GM12878 (cell line): Measurements from ENCODE around the gene METTL14. TPM values are rescaled to one million over a fixed set of nuclear protein-coding genes. Genes with fewer than 3 reads are reported as not detected.

Source experiments
- ATAC-seq: fragments of 200-7000 bp; cut with Tn5 transposase; 3 replicates; pipeline ENCODE4 v1.9.1; 2020; ENCODE audit warnings: mild to moderate bottlenecking, moderate library complexity
- BruUV-seq: library from RNA; stranded (reverse); fragments of 400-500 nt; replicated peaks from 2 replicates; lab custom pipeline; 2021; lab: Mats Ljungman, UMichigan
- CTCF ChIA-PET: fragments of 300-600 bp; sonication (Branson Sonifier 250); formaldehyde crosslinking; extraction: SDS; loops from one replicate; lab custom pipeline; 2021; ENCODE audit warnings: inconsistent platforms; lab: Yijun Ruan, JAX
- POLR2A ChIA-PET: fragments of 350-600 bp; formaldehyde crosslinking; extraction: SDS; loops from one replicate; lab custom pipeline; 2021; ENCODE audit warnings: inconsistent platforms; lab: Charles Lee
- RAD21 ChIA-PET: fragments of 300-600 bp; sonication (Branson Sonifier 250); formaldehyde crosslinking; loops from one replicate; lab custom pipeline; 2023; ENCODE audit warnings: antibody characterized with exemption; ENCODE audit not compliant: unreplicated experiment; lab: Charles Lee
- SMC1A ChIA-PET: fragments of 300-600 bp; sonication (Branson Sonifier 250); formaldehyde crosslinking; loops from one replicate; lab custom pipeline; 2023; ENCODE audit not compliant: unreplicated experiment, uncharacterized antibody; lab: Charles Lee
- DNase-seq: peaks from one replicate; pipeline ENCODE4 v3.0.0-alpha.2; 2011; ENCODE audit warnings: low read depth, low spot score
- FAIRE-seq: peaks from 3 replicates; lab custom pipeline; 2011; peaks lifted over from hg19 to GRCh38; lab: Jason Lieb, UNC
- H2AFZ ChIP-seq: 2 replicates; pipeline ENCODE4 v1.6.0; 2011; ENCODE audit warnings: low read depth, low read length, control low read depth; ENCODE audit not compliant: control insufficient read depth
- H3K27ac ChIP-seq: 2 replicates; pipeline ENCODE4 v1.5.1; 2011; ENCODE audit warnings: control low read depth; ENCODE audit not compliant: control insufficient read depth, insufficient read depth
- H3K27me3 ChIP-seq, 2 experiments: replicated peaks in 1 of 2; 2 replicates each; pipeline versions ENCODE4 v1.6.0 to v1.6.1; 2011; ENCODE audit warnings: low read length in 1 of 2; ENCODE audit not compliant: control insufficient read depth in 2 of 2, insufficient read depth in 2 of 2
- H3K36me3 ChIP-seq, 2 experiments: 2 replicates each; pipeline ENCODE4 v1.5.1; 2011; ENCODE audit warnings: low read length in 1 of 2; ENCODE audit not compliant: control insufficient read depth in 2 of 2, insufficient read depth in 2 of 2
- H3K4me1 ChIP-seq: 2 replicates; pipeline ENCODE4 v1.6.1; 2011; ENCODE audit warnings: mild to moderate bottlenecking, low read length, moderate library complexity, mixed read lengths; ENCODE audit not compliant: control insufficient read depth, insufficient read depth
- H3K4me2 ChIP-seq: 2 replicates; pipeline ENCODE4 v1.6.0; 2011; ENCODE audit warnings: control low read depth; ENCODE audit not compliant: control insufficient read depth, insufficient read depth
- H3K4me3 ChIP-seq: fragments of 200-600 bp; sonication (generic); 2 replicates; pipeline ENCODE4 v1.5.1; 2016
- H3K79me2 ChIP-seq: 2 replicates; pipeline ENCODE4 v1.6.0; 2011; ENCODE audit warnings: low read length; ENCODE audit not compliant: control insufficient read depth, insufficient read depth
- H3K9ac ChIP-seq: 2 replicates; pipeline ENCODE4 v1.8.0; 2011; ENCODE audit warnings: low read length, control low read depth, mixed read lengths; ENCODE audit not compliant: control insufficient read depth, insufficient read depth
- H3K9me3 ChIP-seq: replicated peaks from 3 replicates; pipeline ENCODE4 v1.5.1; 2011; ENCODE audit warnings: mild to moderate bottlenecking, low read length; ENCODE audit not compliant: control insufficient read depth, insufficient read depth
- H4K20me1 ChIP-seq: 2 replicates; pipeline ENCODE4 v1.6.0; 2011; ENCODE audit not compliant: control insufficient read depth, insufficient read depth
- CREM ChIP-seq: IDR thresholded peaks from 2 replicates; pipeline ENCODE4 v1.6.1; 2014; ENCODE audit warnings: antibody characterized with exemption, low read depth
- E2F4 ChIP-seq: IDR thresholded peaks from 2 replicates; pipeline ENCODE4 v1.6.1; 2012; ENCODE audit warnings: low read depth, low read length, improper control_type of control experiment
- GABPA ChIP-seq: IDR thresholded peaks from 2 replicates; pipeline ENCODE4 v1.6.1; 2014; ENCODE audit warnings: antibody characterized with exemption, low read depth, mild to moderate bottlenecking, inconsistent platforms
- JUNB ChIP-seq: IDR thresholded peaks from 2 replicates; pipeline ENCODE4 v1.6.1; 2016; ENCODE audit warnings: antibody characterized with exemption, mild to moderate bottlenecking
- MEF2A ChIP-seq: IDR thresholded peaks from 2 replicates; pipeline ENCODE4 v1.6.1; 2011; ENCODE audit warnings: low read depth, mild to moderate bottlenecking, low read length, moderate library complexity; ENCODE audit not compliant: insufficient read depth
- NKRF ChIP-seq: fragments of 450-650 bp; conservative IDR thresholded peaks from 2 replicates; pipeline ENCODE4 v1.6.1; 2017; ENCODE audit warnings: mild to moderate bottlenecking, moderate library complexity
- NR2C2 ChIP-seq: IDR thresholded peaks from 2 replicates; pipeline ENCODE4 v1.6.1; 2011; ENCODE audit warnings: borderline replicate concordance, low read depth; ENCODE audit not compliant: control insufficient read depth, insufficient read length
- RELA ChIP-seq: fragments of 450-650 bp; IDR thresholded peaks from 2 replicates; pipeline ENCODE4 v1.8.0; 2014; ENCODE audit warnings: borderline replicate concordance; ENCODE audit not compliant: partially characterized antibody
- SPI1 ChIP-seq: IDR thresholded peaks from 2 replicates; pipeline ENCODE4 v1.6.1; 2011; ENCODE audit warnings: low read depth, mild to moderate bottlenecking, low read length, moderate library complexity, borderline replicate concordance; ENCODE audit not compliant: insufficient read depth
- TCF3 ChIP-seq: IDR thresholded peaks from 2 replicates; pipeline ENCODE4 v1.6.1; 2012; ENCODE audit warnings: low read depth, mild to moderate bottlenecking, low read length, borderline replicate concordance; ENCODE audit not compliant: insufficient read depth
- WGBS: methylation state at CpG from one replicate; pipeline ENCODE4 v1.1.6; 2016; ENCODE audit warnings: low lambda C conversion rate; ENCODE audit not compliant: insufficient replicate concordance, insufficient coverage; ENCODE audit errors: missing lambda C conversion rate; 5-methylcytosine and 5-hydroxymethylcytosine counted together
- in situ Hi-C: fragments of 300-500 bp; cut with MboI; formaldehyde crosslinking; loops from 9 replicates; pipeline ENCODE4 v1.14.3; 2018; ENCODE audit warnings: mixed read lengths
- intact Hi-C: fragments of 100-400 bp; cut with micrococcal nuclease; formaldehyde crosslinking; loops from one replicate; pipeline ENCODE4 v1.14.2; 2022; ENCODE audit not compliant: unreplicated experiment
- polyA plus RNA-seq, 11 experiments: library from polyadenylated mRNA; depleted of rRNA in 4 of 11; unstranded in 6 of 11; stranded (reverse) in 5 of 11; fragments of >200 nt; fragmentation: Nextera tagmentation in 4 of 11; fragmentation: Illumina TruSeq in 1 of 11; extraction: Ambion mirVana in 4 of 11; extraction: Trizol in 1 of 11; gene quantifications; 1 replicate in 1 of 11; 2 replicates in 10 of 11; pipeline versions ENCODE4 v1.2.1 to v1.2.3, GENCODE V29; 2011 to 2016; ENCODE audit warnings: inconsistent platforms in 2 of 11, missing spikeins in 2 of 11, low read depth in 1 of 11
- total RNA-seq, 4 experiments: library from RNA; depleted of rRNA in 3 of 4; stranded (reverse); fragments of >200 nt in 3 of 4; fragmentation: Illumina TruSeq in 1 of 4; extraction: Trizol in 1 of 4; gene quantifications; 2 replicates each; pipeline versions ENCODE4 v1.2.1 to v1.2.3, GENCODE V29; 2013 to 2021
- TF ChIP-seq, protein P1 (sequence below): fragments of 450-650 bp; IDR thresholded peaks from 2 replicates; pipeline ENCODE4 v1.6.1; 2017; ENCODE audit warnings: low read depth, mild to moderate bottlenecking, moderate library complexity
- TF ChIP-seq, protein P2 (sequence below): fragments of 450-650 bp; IDR thresholded peaks from 2 replicates; pipeline ENCODE4 v1.6.1; 2017; ENCODE audit warnings: mild to moderate bottlenecking, moderate library complexity

The METTL14 gene
- total and polyA plus RNA-seq, 10 of the 15 experiments (the other 5 are each of a cell fraction or from before 2014, with no cell fraction given), result 11.2 to 44.9 (median 27.6) TPM

GRCh38 chr4:118746251-118746919 lies 61.2 kb downstream of the METTL14 start:
- POLR2A ChIA-PET, result interaction anchor here (0.6 kb wide), 2 partner anchors 71 to 137 kb away, joined by 3 to 5 read pairs; no protein-coding TSS in a partner anchor
- no peaks in the 10 kb centered on the region for H3K4me1 ChIP-seq
- no peaks in the 10 kb centered on the region for H3K27me3 ChIP-seq
- H4K20me1 ChIP-seq, result no peaks in the 10 kb centered on the region
- TF ChIP-seq GABPA, result no peak
- TF ChIP-seq RELA, result no peak
- TF ChIP-seq JUNB, result no peak
- TF ChIP-seq NKRF, result no peak
- TF ChIP-seq NR2C2, result no peak
- TF ChIP-seq, protein P1, sequence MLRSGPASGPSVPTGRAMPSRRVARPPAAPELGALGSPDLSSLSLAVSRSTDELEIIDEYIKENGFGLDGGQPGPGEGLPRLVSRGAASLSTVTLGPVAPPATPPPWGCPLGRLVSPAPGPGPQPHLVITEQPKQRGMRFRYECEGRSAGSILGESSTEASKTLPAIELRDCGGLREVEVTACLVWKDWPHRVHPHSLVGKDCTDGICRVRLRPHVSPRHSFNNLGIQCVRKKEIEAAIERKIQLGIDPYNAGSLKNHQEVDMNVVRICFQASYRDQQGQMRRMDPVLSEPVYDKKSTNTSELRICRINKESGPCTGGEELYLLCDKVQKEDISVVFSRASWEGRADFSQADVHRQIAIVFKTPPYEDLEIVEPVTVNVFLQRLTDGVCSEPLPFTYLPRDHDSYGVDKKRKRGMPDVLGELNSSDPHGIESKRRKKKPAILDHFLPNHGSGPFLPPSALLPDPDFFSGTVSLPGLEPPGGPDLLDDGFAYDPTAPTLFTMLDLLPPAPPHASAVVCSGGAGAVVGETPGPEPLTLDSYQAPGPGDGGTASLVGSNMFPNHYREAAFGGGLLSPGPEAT, result no peak
- no peak for TF ChIP-seq CREM
- TF ChIP-seq E2F4, result no peak
- no peak for TF ChIP-seq SPI1
- TF ChIP-seq MEF2A, result no peak
- no peak for TF ChIP-seq TCF3
- TF ChIP-seq, protein P2, sequence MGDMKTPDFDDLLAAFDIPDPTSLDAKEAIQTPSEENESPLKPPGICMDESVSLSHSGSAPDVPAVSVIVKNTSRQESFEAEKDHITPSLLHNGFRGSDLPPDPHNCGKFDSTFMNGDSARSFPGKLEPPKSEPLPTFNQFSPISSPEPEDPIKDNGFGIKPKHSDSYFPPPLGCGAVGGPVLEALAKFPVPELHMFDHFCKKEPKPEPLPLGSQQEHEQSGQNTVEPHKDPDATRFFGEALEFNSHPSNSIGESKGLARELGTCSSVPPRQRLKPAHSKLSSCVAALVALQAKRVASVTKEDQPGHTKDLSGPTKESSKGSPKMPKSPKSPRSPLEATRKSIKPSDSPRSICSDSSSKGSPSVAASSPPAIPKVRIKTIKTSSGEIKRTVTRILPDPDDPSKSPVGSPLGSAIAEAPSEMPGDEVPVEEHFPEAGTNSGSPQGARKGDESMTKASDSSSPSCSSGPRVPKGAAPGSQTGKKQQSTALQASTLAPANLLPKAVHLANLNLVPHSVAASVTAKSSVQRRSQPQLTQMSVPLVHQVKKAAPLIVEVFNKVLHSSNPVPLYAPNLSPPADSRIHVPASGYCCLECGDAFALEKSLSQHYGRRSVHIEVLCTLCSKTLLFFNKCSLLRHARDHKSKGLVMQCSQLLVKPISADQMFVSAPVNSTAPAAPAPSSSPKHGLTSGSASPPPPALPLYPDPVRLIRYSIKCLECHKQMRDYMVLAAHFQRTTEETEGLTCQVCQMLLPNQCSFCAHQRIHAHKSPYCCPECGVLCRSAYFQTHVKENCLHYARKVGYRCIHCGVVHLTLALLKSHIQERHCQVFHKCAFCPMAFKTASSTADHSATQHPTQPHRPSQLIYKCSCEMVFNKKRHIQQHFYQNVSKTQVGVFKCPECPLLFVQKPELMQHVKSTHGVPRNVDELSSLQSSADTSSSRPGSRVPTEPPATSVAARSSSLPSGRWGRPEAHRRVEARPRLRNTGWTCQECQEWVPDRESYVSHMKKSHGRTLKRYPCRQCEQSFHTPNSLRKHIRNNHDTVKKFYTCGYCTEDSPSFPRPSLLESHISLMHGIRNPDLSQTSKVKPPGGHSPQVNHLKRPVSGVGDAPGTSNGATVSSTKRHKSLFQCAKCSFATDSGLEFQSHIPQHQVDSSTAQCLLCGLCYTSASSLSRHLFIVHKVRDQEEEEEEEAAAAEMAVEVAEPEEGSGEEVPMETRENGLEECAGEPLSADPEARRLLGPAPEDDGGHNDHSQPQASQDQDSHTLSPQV, result no peak
- 94% methylated on average over 2 of the region's 2 CpGs for WGBS
- in situ Hi-C loops, result no loop called here
- H3K4me2 ChIP-seq, result no peak overlapping the region
- RAD21 ChIA-PET, result interaction anchor here (0.7 to 1.0 kb wide), 2 partner anchors 16 to 1406 kb away, joined by 3 to 4 read pairs; no protein-coding TSS in a partner anchor
- H3K4me3 ChIP-seq, result no peak overlapping the region
- ATAC-seq (no peak), DNase-seq (no peak), FAIRE-seq (no peak)
- SMC1A ChIA-PET, result interaction anchor here (1.1 to 1.7 kb wide), 3 partner anchors 16 to 111 kb away, joined by 3 to 4 read pairs (median 3); no protein-coding TSS in a partner anchor
- H3K27ac ChIP-seq, result no peak overlapping the region
- no peak overlapping the region for H2AFZ ChIP-seq
- peaks cover 2 to 10% of the 10 kb centered on the region in 2 experiments; a peak in 3 of 4 replicates for H3K36me3 ChIP-seq
- no peaks in the 10 kb centered on the region for H3K79me2 ChIP-seq
- CTCF ChIA-PET, result interaction anchor here (0.6 to 3.0 kb wide), 7 partner anchors 9 to 912 kb away, joined by 3 to 17 read pairs (median 4); no protein-coding TSS in a partner anchor
- H3K9ac ChIP-seq, result no peak overlapping the region
- H3K9me3 ChIP-seq, result no peaks in the 10 kb centered on the region
- BruUV-seq, result no TSS peak
- intact Hi-C loops, result no loop called here
